ENCODE results near the gene YPEL3.
"Not testable (repeated sequence)": the region's sequence is repeated elsewhere in the genome, so short reads cannot be mapped to it uniquely, and the experiment has no call there.

YPEL3 gene, protein sequence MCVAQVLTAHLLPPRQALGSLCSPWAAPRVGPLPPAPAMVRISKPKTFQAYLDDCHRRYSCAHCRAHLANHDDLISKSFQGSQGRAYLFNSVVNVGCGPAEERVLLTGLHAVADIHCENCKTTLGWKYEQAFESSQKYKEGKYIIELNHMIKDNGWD

GRCh38 chr16:30096105-30096861 is at the start of gene YPEL3:
TSS of gene YPEL3 (minus strand) at chr16:30096213. CDS start at chr16:30095482, 731 bp downstream.
- DNase-seq (ENCODE audit: low spot score), result peak; percentile 98

- DNase-seq (ENCODE audit: low spot score), result no peak
Observed at GRCh38 chr16:30145657-30146056, 49.6 kb upstream of the YPEL3 start.

- no peak for DNase-seq (ENCODE audit: low spot score)
Observed at GRCh38 chr16:30144917-30145316, 48.9 kb upstream of the YPEL3 start.

DNA sequence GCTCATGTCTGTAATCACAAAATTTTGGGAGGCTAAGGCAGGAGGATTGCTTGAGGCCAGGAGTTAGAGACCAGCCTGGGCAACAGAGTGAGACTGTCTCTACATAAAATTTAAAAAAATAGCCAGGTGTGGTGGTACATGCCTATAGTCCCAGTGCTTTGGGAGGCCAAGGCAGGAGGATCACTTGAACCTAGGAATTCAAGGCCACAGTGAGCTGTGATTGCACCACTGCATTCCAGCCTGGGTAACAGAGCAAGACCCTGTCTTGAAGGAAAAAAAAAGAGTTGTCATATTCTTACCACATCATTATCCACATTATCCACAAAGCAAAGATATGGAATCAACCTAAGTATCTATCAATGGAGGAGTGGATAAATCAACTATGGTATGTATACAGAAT is 48.0 kb upstream of the YPEL3 start:
- no peak for DNase-seq (ENCODE audit: low spot score)

DNA sequence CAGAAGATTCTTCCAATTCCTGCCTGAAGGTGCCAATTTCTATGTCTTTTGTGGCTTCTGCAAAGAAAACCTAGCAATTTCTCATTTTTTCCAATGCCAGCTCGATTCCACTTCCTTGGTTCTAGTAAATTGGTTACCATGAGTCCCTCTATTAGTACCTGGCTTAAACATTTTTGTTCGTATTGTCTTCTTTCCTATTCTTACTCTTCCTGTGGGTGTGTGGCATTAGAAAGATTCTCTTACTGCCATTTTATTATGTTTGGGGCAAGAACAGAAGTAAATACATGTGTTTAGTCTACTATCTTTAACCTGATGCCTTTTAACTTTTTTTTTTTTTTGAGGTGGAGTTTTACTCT is 47.3 kb upstream of the YPEL3 start:
- no peak for DNase-seq (ENCODE audit: low spot score)

- DNase-seq (ENCODE audit: low spot score), result peak; percentile 21
Observed at GRCh38 chr16:30142672-30143346, 46.8 kb upstream of the YPEL3 start.

DNA sequence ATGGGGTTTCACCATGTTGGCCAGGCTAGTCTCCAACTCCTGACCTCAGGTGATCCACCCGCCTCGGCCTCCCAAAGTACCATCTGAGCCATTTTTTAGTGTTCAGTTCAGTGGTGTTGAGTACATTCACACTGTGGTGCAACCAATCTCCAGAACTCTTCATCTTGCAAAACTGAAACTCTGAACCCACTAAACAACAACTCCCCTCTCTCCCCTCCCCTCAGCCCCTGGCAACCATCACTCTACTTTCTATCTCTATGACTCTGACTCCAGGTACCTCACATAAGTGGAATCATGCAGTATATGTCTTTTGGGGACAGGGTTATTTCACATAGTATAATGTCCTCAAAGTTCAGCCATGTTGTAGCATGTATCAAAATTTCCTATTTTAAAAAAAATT is 45.7 kb upstream of the YPEL3 start:
- DNase-seq (ENCODE audit: low spot score), result no peak

DNA sequence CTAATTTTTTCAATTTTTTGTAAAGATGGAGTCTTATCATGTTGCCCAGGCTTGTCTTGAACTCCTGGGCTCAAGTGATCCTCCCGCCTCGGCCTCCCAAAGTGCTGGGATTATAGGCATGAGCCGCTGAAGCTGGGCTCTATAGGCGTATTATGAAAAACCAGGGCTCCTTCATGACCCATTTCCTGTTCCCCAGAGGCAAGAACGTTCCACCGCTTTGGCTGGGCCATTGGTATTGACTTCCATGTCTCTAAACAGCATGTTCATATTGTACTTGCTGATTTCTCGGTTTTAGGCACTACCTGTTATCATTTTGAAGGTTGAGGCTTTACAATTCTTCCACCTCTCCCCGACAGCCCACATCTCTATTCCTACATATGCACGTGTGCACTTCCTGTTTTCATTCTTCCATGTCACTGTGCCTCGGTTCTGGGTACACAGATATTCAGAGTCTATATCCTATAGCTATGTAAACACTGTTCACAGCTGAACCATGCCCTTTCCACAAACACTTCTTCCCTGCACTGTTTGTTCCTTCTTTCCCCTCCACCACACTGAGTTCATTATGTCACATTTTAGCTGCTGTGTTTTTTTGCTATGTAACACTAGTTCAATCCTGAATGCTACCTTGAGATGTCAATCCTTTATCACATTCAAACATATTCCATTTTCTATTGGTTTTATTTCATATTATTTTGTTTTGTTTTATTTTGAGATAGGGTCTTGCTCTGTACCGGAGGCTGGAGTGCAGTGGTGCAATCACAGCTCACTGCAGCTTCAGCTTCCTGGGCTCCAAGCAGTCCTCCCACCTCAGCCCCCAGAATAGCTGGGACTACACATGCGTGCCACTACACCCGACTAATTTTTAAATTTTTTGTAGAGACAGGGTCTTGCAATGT is 43.8 kb upstream of the YPEL3 start:
- DNase-seq (ENCODE audit: low spot score), result no peak

- no peak for DNase-seq (ENCODE audit: low spot score)
Observed at GRCh38 chr16:30137897-30138296, 41.9 kb upstream of the YPEL3 start.

GRCh38 chr16:30136971-30137605 is 41.1 kb upstream of the YPEL3 start:
- no peak for DNase-seq (ENCODE audit: low spot score)

GRCh38 chr16:30132591-30132990 is 36.6 kb upstream of the YPEL3 start:
- no peak for DNase-seq (ENCODE audit: low spot score)

DNA sequence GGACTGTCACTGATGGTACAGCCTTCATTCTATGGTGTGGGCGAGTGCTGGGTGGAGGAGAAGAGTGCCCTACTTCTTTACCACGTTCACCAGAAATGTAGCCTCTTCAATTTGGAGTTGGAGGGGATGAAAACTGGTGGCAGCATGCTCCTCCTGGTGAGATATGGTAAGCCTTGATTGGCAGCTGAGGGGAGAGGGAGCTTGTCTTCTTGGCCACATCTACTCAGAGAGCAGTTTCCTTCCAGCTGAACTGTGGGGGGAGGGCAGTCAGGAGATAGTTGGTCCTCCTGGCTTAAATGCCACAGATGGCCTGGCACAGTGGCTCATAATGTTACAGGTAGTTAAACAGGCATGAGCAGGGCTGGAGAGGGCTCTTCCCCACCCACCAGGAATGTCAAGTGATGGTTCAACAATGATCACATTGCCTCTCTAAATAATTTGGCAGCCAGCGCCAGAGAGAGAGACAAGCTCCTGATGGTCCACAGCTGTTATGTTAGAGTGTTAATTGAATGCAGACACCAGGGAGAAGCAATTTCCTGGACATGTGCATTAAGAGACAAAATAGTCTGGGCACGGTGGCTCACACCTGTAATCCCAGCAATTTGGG is 36.0 kb upstream of the YPEL3 start:
- no peak for DNase-seq (ENCODE audit: low spot score)

DNA sequence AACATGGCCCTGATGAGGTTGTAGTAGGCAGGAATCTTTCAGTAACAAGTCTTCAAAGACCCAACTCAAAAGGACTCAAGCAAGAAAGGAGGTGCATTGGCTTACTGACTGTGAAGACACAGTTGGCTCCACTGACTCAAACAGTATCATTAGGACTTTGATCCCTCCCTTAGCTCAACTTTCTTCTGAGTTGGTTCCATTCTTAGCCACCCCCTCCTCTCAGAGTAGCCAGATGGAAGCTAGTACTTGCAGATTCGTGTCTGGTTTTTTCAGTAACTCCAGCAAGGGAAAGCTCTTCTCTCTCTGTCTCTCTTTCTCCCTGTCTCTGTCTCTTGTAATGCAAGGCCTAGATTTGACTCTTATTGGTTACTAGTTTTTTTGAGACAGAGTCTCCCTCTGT is 32.0 kb upstream of the YPEL3 start:
- DNase-seq (ENCODE audit: low spot score), result no peak

GRCh38 chr16:30125690-30126089 is 29.7 kb upstream of the YPEL3 start:
- DNase-seq (ENCODE audit: low spot score), result not testable (repeated sequence)

- DNase-seq (ENCODE audit: low spot score), result no peak
Observed at GRCh38 chr16:30124985-30125379, 29.0 kb upstream of the YPEL3 start.

DNA sequence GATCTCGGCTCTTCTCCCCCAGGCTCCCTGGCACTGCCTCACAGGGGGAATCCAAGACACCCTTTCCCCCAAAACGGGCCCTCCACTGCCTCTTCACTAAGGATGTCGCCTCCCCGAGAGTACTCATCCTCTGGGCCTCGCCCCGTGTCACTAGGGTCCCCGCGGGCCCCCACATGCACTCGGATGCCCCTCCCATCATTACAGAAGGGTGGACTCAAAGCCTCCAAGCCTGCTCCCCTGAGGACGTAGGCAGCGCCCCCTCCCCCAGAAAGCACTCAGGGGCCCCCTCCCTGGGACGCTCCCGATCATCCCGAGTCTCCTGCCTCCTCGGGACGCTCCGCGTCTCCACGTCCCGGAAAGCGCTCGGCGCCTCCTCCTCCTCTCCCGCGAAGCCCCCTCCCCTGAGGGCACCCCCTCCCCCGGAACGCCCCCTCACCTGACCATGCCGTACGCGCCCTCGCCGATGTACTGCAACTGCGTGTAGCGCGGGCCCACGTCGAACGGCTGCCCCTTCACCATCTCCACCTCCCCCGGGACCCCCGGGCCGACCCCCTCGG is 26.7 kb upstream of the YPEL3 start:
- DNase-seq (ENCODE audit: low spot score), result no peak

- DNase-seq (ENCODE audit: low spot score), result no peak
Observed at GRCh38 chr16:30121741-30122571, 25.9 kb upstream of the YPEL3 start.

- DNase-seq (ENCODE audit: low spot score), result no peak
Observed at GRCh38 chr16:30120340-30121105, 24.5 kb upstream of the YPEL3 start.

GRCh38 chr16:30119428-30119827 is 23.4 kb upstream of the YPEL3 start:
- no peak for DNase-seq (ENCODE audit: low spot score)
